SK-N-SH treated with all-trans-retinoic acid at 6 μM for 48 hours (cell line): Measurements from ENCODE around the gene ALPL.

ENCODE experiments used
- ATAC-seq: fragments of 200-7000 bp; cut with Tn5 transposase; 3 replicates; pipeline ENCODE4 v1.9.1; 2020; ENCODE audit warnings: mild to moderate bottlenecking, moderate library complexity
- ARNTL ChIP-seq: fragments of 450-650 bp; formaldehyde crosslinking; IDR thresholded peaks from 2 replicates; pipeline ENCODE4 v1.5.0; 2020; ENCODE audit warnings: low read depth, mild to moderate bottlenecking, moderate library complexity, borderline replicate concordance
- BACH2 ChIP-seq: fragments of 250-450 bp; sonication (Bioruptor Pico); IDR thresholded peaks from 2 replicates; pipeline ENCODE4 v1.9.0; 2021; ENCODE audit warnings: mild to moderate bottlenecking, borderline replicate concordance
- CREB5 ChIP-seq: fragments of 250-450 bp; sonication (Bioruptor Pico); IDR thresholded peaks from 2 replicates; pipeline ENCODE4 v1.5.1; 2020; ENCODE audit warnings: low read depth, mild to moderate bottlenecking, moderate library complexity
- CSDC2 ChIP-seq: fragments of 250-450 bp; sonication (Bioruptor Pico); IDR thresholded peaks from 2 replicates; pipeline ENCODE4 v1.5.0; 2020; ENCODE audit warnings: mild to moderate bottlenecking, moderate library complexity
- CSRNP3 ChIP-seq: fragments of 250-450 bp; sonication (Bioruptor Pico); IDR thresholded peaks from 2 replicates; pipeline ENCODE4 v1.5.1; 2021; ENCODE audit warnings: mild to moderate bottlenecking, moderate library complexity
- ESRRG ChIP-seq: fragments of 250-450 bp; sonication (Bioruptor Pico); IDR thresholded peaks from 2 replicates; pipeline ENCODE4 v1.6.1; 2021; ENCODE audit warnings: mild to moderate bottlenecking
- GLIS3 ChIP-seq: fragments of 250-450 bp; sonication (Bioruptor Pico); IDR thresholded peaks from 2 replicates; pipeline ENCODE4 v1.5.0; 2020; ENCODE audit warnings: mild to moderate bottlenecking, moderate library complexity
- ISL1 ChIP-seq: fragments of 250-450 bp; sonication (Bioruptor Pico); IDR thresholded peaks from 2 replicates; pipeline ENCODE4 v2.1.2; 2022; ENCODE audit warnings: mild to moderate bottlenecking, moderate library complexity
- OSR1 ChIP-seq: fragments of 250-450 bp; sonication (Bioruptor Pico); IDR thresholded peaks from 2 replicates; pipeline ENCODE4 v1.8.0; 2022; ENCODE audit warnings: moderate library complexity, mild to moderate bottlenecking, inconsistent platforms
- PATZ1 ChIP-seq: fragments of 250-450 bp; sonication (Bioruptor Pico); IDR thresholded peaks from 2 replicates; pipeline ENCODE4 v1.8.0; 2020; ENCODE audit warnings: mild to moderate bottlenecking, moderate library complexity, borderline replicate concordance
- POU6F1 ChIP-seq: fragments of 250-450 bp; sonication (Bioruptor Pico); IDR thresholded peaks from 2 replicates; pipeline ENCODE4 v1.8.0; 2021; ENCODE audit warnings: low read depth, mild to moderate bottlenecking, moderate library complexity, borderline replicate concordance
- SNAI2 ChIP-seq: fragments of 250-450 bp; sonication (Bioruptor Pico); IDR thresholded peaks from 2 replicates; pipeline ENCODE4 v1.5.0; 2020; ENCODE audit warnings: mild to moderate bottlenecking, moderate library complexity
- TCF4 ChIP-seq: fragments of 250-450 bp; sonication (Bioruptor Pico); IDR thresholded peaks from 2 replicates; pipeline ENCODE4 v1.8.0; 2021; ENCODE audit warnings: mild to moderate bottlenecking, moderate library complexity, borderline replicate concordance
- TOX ChIP-seq: fragments of 250-450 bp; sonication (Bioruptor Pico); IDR thresholded peaks from 2 replicates; pipeline ENCODE4 v1.8.0; 2021; ENCODE audit warnings: mild to moderate bottlenecking, moderate library complexity, borderline replicate concordance
- TSHZ2 ChIP-seq: fragments of 250-450 bp; sonication (Bioruptor Pico); IDR thresholded peaks from 2 replicates; pipeline ENCODE4 v1.5.0; 2020; ENCODE audit warnings: mild to moderate bottlenecking, moderate library complexity
- ZC3H10 ChIP-seq: fragments of 250-450 bp; sonication (Bioruptor Pico); IDR thresholded peaks from 2 replicates; pipeline ENCODE4 v1.5.1; 2021; ENCODE audit warnings: mild to moderate bottlenecking, moderate library complexity
- ZFP3 ChIP-seq: fragments of 250-450 bp; sonication (Bioruptor Pico); IDR thresholded peaks from 2 replicates; pipeline ENCODE4 v1.5.0; 2020; ENCODE audit warnings: mild to moderate bottlenecking, moderate library complexity
- ZNF565 ChIP-seq: fragments of 450-650 bp; formaldehyde crosslinking; conservative IDR thresholded peaks from 2 replicates; pipeline ENCODE4 v1.5.0; 2020; ENCODE audit warnings: low read depth, mild to moderate bottlenecking, moderate library complexity
- ZNF70 ChIP-seq: fragments of 450-650 bp; formaldehyde crosslinking; IDR thresholded peaks from 2 replicates; pipeline ENCODE4 v1.5.0; 2020; ENCODE audit warnings: mild to moderate bottlenecking, moderate library complexity
- ZNF8 ChIP-seq: fragments of 450-650 bp; formaldehyde crosslinking; IDR thresholded peaks from 2 replicates; pipeline ENCODE4 v1.5.0; 2020; ENCODE audit warnings: mild to moderate bottlenecking, moderate library complexity

The ALPL gene

GRCh38 chr1:21618059-21618458 lies 108.8 kb downstream of the ALPL start (continued):
- no peak for TF ChIP-seq PATZ1 (CRISPR knock-in tag)

GRCh38 chr1:21618561-21619374 lies 109.5 kb downstream of the ALPL start:
- no peak for ATAC-seq
- no peak for TF ChIP-seq ZNF70 (CRISPR knock-in tag)
- no peak for TF ChIP-seq CREB5 (CRISPR knock-in tag)
- no peak for TF ChIP-seq TCF4 (CRISPR knock-in tag)
- no peak for TF ChIP-seq ZNF8 (CRISPR knock-in tag)

- ATAC-seq = no peak
- no peak for TF ChIP-seq ISL1 (CRISPR knock-in tag)
- TF ChIP-seq ZNF8 (CRISPR knock-in tag) = no peak
- TF ChIP-seq TOX (CRISPR knock-in tag) = no peak
- no peak for TF ChIP-seq ZNF565 (CRISPR knock-in tag)
- TF ChIP-seq PATZ1 (CRISPR knock-in tag) = no peak
- TF ChIP-seq CSDC2 (CRISPR knock-in tag) = no peak
- no peak for TF ChIP-seq ZFP3 (CRISPR knock-in tag)
- TF ChIP-seq SNAI2 (CRISPR knock-in tag) = no peak
- no peak for TF ChIP-seq TSHZ2 (CRISPR knock-in tag)
- no peak for TF ChIP-seq CREB5 (CRISPR knock-in tag)
- TF ChIP-seq OSR1 (CRISPR knock-in tag) = no peak
- TF ChIP-seq POU6F1 (CRISPR knock-in tag) = no peak
- no peak for TF ChIP-seq CSRNP3 (CRISPR knock-in tag)
- TF ChIP-seq GLIS3 (CRISPR knock-in tag) = no peak
- no peak for TF ChIP-seq ARNTL (CRISPR knock-in tag)
- no peak for TF ChIP-seq ESRRG
- no peak for TF ChIP-seq BACH2 (CRISPR knock-in tag)
- no peak for TF ChIP-seq ZC3H10 (CRISPR knock-in tag)
- TF ChIP-seq TCF4 (CRISPR knock-in tag) = no peak
Measured at GRCh38 chr1:21619375-21619947, 110.2 kb downstream of the ALPL start.
